GM19043 (cell line): ENCODE data around the gene OSTN.
A peak's percentile ranks its signal among the peaks of the same experiment; 100 is the strongest.

Experiments
- ATAC-seq: cut with Tn5 transposase; IDR thresholded peaks from one replicate; pipeline ENCODE4 v1.9.1; 2021; ENCODE audit warnings: low read depth; ENCODE audit not compliant: unreplicated experiment

The OSTN gene

DNA sequence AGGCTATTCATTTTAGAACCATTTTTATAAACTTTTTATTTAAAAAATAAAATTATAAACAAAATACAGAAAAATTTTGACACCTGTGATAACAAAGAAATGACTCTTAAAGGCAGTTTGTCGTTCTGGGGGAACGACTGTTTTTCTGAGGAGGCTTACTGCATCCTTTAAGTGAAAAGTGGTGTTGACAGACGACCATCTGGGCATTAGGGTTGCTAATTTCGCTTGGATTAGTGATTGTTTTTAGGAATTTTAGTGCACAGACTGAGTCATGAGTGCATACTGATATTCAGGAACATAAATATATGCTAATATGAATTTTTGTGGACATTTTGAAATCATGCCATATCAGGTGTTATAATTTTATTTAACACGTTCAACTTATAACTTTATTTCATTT lies 28.5 kb downstream of the OSTN start:
- ATAC-seq = no peak

DNA sequence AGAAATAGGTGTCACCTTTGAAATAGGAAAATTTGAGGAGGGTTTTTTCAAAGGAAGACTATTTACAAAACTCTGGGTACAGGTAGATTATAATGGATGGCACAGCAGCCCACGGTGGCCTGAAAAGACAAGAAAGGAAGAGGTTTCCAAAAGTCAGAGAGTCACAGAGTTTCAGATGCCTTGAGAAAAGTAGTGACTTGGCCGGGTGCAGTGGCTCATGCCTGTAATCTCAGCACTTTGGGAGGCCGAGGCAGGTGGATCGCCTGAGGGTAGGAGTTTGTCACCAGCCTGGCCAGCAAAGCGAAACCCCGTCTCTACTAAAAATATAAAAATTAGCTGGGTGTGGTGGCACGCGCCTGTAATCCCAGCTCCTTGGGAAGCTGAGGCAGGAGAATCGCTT lies 35.2 kb downstream of the OSTN start:
- no peak for ATAC-seq

DNA sequence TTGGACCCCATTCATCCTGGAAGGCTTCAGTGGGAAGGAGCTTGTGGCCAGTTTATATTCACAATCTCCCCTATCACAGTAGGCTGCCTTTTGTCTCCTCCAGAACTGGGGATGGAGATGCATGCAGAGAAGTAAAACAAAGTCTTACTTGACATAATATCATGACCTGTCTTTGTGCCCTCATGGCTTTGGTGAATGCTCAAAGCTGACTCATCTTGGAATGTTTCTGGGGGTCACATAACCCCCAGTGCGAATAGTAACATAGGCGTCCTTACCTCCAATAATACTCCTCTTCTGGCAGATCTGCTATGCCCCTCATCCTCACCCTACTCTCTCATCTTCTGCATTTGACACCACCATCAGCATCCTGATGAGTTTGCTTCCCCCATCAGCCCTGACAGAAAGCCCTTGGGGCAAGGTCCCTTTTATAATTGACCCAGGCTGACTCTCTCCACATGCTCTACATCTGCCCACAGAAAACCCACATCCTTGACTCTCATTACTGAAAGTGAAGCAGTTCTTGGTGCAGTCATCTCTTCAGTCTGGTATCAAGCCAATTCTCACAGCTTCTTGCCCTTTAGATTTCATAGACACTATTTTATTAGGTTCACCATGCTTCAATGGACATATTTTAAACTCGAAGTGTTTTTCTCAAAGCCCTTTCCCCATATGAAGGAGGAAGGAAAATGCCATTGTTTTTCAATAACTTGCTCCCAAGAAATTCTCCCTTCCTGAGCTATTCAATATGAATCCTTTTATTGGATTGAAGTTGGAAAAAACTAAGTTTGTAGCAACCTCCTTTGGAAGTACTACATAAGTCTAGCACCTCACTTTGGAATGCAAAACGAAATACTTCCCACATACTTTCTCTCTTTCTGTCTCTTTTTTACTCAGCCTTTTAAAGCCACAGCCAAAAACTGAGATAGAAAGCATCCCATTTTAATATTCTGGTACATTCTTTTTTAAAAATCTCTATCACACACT lies 36.6 kb downstream of the OSTN start:
- peak; percentile 98 for ATAC-seq

DNA sequence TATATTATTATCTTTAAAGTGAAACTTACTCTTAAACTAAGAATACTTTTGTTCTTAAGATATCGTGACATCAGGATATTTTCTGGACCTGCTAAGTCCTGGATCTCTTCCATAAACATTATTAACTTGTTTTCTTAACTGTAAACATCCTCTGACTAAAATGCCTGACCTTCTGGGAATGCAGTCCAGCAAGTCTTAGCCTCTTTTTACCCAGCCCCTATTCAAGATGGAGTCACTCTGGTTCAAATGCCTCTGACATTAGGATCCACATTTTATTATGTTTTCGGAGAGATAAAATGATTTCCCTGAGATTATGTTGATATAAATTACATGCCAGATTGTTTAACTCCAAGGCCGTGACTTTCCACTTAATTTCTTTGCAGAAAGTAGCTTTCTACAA lies 37.6 kb downstream of the OSTN start:
- no peak for ATAC-seq

DNA sequence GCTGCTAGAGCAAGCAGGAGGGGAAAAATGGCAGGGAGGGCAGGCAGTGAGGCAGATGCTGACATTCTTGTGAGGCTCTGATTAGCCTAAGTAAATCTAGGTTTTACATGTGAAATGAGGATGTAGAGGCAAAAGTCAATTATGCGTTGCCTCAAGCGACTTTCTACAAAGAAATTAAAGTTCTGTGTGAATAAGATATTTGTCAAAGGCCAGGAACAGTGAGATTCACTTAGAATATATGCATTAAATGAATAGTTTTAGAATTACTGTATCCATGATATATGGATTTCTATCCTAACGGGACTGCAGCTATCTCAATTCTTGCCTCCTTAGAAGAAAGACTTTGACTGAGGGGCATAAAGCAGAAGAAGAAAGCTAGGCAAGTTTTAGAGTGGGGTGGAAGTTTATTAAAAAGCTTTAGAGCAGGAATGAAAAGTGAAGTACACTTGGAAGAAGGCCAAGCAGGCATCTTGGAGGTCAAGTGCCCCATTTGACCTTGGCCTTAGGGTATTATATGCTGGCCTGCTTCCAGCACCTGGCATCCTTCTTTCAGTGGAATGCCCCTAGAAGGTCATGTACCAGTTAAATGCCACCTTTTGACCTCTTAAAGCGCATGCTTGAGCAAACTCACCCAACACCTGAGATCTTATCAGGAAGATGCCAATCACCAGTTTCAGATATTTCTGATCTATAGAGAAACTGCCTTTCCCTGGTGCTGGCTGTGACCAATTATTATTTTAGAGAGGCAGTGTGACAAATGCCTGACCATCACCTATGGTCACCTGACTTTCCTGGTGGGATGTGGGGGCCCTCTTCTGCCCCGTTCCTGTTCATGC lies 38.2 kb downstream of the OSTN start:
- ATAC-seq = no peak

DNA sequence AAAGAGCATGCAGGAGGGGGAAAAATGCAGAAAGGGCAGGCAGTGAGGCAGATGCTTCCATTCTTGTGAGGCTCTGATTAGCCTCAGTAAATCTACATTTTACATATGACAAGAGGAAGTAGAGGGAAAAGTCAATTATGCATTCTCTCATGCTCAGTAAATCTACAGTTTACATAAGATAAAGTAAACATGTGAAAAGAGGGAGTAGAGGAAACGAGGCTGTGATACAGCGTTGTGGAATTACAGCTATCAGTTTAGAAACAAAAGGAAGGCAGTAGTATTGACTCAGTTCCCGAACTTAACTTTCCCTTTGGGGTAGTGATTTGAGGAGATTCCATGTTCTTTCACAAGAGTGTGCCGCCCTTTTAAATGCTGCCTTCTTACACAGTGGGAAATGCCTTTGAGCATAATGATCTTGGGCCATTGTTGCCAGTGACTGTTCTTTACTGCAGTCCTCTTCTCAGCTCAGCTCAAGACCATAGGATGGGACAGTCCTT lies 39.3 kb downstream of the OSTN start:
- no peak for ATAC-seq

DNA sequence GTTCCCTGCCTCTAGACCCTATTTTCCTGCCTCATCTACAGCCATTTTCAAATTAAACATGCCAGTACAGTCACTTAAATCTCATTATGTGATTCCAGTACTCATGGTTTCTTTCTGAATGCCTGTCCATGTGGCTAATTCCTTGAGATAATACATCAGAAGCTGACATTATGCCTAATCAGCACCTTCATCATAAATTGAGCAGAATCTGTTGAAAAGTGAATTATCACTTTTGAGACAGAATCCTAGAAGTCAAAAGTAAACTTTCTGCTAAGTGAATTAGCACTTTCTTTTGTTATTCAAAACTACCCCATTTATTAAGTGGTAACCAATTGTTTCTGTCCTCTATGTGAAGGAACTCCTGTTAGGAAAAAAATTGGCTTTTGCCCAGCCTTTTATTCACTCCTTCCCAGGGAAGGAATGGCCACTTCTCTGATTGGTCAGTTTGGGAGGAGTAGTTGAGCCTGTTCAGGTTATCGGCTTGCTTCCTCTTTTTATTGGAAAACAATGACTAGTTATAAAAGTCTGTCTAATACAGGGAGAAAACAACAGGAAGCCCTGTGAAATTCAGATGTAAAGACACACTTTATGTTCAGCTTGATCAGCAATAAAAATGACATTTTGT lies 40.5 kb downstream of the OSTN start:
- no peak for ATAC-seq

DNA sequence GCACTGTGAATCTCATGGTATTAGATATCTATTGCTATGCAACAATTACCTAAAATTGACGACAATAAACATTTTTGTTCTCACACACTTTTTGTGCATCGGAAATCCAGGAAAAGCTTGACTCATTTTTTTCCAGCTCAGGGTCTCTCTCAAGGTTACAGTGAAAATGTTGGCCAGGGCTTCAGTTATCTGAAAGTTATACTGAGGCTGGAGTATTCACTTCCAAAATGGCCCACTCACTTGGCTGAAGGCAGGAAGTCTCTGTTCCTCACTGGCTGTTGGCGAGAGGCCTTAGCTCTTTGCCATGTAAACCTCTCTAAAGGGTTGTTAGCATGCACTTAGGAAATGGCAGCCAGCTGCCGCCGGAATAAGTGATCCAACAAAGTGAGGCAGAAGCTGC lies 41.4 kb downstream of the OSTN start:
- ATAC-seq = no peak

DNA sequence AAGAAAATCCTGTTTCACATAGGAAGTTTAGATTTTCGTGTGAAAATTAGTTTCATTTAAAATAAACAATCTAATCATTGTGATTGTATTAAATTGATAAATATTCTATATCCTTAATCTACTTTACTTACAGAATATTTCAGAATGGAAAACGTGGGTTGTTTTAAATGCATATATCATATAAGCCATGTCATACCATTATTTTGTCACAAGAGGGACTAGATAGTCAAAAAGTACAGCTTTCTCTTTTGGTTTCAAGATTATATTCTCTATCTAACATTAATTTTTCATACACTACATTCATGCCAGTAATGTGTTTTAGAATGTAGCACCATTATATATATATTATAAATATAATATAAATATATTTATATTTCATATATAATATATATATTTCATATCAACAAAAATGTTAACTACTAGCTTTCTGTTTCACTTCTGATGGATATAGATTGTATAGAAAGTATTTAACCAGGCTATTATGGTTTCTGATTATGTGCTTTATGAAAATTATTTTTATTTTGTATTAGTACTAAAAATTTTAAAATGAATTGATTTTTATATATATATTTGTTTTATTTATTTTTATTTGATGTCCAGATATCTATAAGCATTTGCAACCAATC lies 45.3 kb downstream of the OSTN start:
- ATAC-seq = peak; percentile 33

DNA sequence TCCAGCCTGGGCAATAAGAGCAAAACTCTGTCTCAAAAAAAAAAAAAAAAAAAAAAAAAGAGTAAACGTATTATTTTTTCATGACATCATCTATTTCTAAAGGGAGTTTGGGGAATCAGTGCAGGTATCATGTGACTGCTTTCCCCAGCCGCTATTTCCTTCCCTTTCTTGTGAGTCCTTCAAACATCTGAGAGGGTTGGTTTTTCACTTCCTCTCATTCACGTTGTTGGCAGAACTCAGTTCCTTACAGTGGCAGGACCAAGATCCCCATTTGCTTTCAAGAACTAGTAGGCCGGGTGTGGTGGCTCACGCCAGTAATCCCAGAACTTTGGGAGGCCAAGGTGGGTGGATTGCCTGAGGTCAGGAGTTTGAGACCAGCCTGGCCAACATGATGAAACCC lies 47.0 kb downstream of the OSTN start:
- peak; percentile 51 for ATAC-seq

DNA sequence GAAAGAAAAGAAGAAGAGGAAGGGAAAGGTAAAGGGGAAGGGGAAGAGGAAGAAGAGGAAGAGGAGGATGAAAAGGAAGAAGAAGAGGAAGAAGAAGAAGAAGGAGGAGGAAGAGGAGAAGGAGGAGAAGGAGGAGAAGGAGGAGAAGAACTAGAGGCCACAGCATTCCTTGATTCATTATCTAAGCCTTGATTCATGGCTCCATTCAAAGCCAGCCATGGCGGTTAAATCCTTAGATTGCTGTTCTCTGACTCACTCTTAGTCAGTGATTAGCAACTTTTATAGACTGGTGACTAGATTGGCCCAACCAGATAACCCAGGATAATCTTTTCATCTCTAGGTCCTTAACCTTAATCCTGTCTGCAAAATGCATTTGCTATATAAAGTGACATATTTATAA lies 47.6 kb downstream of the OSTN start:
- ATAC-seq = no peak

DNA sequence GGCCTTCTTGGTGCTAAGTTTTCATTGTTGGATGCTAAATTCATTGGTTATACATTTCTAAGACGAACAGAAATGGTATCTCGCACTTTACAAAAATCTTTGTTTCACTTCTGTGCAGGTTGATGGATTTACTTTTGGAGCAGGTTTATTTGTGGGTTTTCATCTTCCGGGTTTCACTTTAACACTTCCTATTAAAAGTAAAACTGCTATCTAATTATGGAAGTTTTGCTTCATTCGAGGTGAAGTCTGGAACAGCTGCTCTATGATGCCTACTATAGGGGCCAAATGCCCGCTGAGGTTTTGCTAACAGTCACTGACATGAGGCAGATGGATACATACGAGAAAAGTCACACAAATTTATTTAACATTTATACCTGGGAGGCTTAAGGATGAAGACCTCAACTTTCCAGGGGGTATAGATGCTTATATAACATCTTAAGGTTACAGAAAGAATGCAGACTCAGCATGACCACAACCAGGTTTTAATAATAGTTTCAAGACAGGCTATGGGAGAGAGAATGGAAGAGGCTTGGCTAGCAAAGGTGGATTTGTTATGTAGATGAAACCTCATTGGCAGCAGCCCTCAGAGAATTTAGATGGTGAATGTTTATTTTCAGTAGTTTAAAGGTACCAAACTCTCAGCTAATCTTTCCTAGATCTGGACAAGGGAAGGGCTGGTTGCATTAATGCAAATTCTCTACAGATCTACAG lies 54.2 kb downstream of the OSTN start:
- ATAC-seq = peak; percentile 52

DNA sequence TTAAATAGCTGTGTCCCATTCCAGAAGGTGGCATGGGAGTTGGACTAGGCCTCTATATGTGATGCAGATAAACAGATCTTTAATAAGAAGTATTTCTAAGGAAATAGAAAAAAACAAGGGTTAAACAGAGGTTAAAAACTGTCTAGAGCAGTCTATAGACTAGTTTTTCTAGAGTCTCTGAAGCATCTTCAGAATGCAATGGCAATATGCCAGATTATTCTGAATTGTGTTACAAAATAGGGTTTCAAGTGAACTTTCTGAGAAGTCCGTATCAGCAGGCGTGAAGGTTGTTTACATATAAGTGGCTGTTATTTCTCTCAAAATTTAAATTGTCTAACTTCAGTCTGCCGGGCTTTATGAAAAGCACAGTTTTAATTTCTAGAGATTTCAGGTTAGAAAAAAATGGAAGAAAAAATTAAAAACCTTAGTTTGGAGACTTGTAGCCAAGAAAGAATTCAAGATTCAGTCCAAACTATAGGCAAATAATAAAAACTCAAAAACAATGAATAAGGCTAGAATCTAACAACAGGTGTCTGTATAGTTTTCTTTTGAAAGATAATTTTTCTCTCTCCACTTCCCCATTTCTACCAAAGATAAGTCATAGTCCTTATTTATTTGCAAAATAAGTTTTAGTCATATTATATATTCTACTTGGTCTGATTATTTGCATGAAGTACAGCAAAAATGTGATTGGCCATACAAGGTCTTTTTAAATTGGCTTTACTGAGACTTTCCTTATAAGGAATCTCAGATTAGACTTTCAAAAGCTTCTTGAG lies 55.2 kb downstream of the OSTN start:
- no peak for ATAC-seq

DNA sequence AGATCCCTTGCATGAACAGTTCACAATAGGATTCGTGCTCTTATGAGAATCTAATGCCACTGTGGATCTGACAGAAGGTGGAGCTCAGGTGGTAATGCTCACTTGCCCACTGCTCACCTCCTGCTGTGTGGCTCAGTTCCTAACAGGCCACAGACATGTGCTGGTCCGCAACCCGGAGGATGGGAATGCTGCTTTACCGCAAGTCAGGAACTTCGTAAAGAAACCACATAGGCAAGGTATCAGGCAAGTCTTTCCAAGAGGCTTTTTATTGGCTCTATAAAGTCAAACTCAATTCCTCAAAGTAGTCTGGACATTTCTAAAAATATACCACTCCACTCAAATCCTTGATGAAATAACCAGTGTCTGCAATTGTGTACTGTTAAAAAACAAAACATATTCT lies 56.1 kb downstream of the OSTN start:
- no peak for ATAC-seq

DNA sequence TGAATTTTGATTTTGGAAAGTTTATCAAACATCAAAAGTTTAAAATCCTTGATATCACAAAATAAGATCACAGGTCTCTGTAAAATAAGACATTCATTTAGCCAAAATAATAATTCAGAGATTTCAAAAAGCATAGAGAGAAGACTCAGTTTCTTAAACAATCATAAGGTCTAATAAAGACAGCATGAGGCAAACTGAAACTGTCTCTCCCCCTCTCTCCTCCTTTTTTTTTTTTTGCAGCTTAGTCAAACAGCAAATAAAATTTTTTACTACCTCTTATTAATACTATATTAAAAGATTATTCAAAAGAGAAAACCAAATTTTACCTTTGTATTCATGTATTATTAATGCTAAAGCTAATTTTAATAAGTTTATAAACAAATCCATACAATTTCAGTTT lies 57.4 kb downstream of the OSTN start:
- ATAC-seq = no peak

DNA sequence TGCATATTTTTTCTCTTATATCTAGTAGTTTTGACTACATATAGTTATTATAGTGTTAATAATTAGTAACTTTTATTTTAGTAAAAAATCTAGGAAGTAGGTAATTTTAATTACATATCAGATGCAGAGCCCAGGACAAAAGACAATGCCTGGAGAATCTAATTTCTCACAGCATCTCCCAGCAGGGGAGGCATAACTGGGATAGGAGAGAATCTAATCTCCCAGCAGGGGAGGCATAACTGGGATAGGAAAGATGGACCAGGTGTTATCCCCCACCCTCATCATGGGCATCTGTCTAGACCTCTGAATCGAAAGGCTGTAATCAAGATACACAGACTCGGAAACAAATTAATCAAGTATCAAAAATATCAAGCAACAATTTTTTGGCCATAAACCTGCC lies 58.2 kb downstream of the OSTN start:
- ATAC-seq = no peak

DNA sequence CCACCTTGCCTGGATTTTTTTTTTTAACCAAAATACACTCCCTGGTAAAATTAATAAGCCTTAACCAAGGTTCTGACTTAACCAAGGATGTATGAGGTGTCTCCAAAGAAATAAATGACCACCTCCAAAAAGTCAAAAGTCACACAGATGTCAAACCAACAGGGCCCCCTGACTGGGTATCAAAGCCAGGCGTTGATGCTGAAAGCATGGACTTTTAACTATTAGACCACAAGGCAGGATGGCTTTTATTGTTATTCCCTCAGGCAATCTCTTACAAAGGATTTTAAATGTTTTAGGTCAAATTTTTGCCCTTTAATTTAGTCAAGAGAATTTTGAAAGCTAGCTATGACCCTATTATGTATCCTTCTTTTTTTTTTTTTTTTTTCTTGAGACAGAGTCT lies 60.4 kb downstream of the OSTN start:
- ATAC-seq = no peak

DNA sequence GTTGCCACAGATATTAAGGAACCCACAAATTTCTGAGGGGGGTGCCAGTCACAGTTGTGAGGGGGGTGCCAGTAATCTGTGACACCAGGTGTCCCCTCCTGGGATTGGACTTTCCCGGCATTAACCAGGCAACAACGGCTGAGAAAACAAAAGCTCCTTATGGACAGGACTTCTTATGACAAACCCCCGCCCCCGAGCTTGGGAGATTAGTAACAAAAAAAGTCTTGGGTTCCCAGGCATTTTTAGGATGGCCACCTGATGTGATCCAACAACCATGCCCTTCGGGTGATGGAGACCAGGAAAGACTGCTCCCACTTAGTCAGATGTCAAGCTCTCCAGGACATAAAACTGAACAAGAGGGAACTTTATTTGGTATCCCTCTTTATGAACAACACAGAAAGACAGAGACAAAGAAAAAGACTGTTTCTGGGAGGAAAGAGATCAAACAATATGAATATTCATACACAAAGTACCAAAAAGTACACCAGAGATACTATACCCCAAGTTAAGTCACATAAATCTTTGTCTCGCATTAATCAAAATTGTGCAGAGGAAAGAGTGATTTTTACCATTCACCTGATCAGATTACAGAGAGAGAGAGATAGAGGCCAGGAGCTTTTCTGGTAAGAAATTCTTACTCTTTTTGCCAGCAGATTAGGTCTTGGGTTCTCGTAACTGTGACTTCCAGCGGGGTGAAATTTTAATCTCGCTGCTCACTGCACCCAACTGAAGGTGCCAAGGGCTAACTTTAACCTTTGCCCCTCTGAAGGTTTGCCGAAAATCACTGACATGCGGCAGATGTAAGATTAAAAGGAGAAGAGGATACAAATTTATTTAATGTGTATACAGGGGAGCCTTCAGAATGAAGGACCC lies 61.6 kb downstream of the OSTN start:
- no peak for ATAC-seq
